Activated CD4-positive, alpha-beta T cell treated with anti-CD3 and anti-CD28 coated beads, Interleukin-2, amount 50 U/mL, for 48 hours (primary cell): ENCODE data around the gene DDX4.
"Not testable (repeated sequence)": the region's sequence is repeated elsewhere in the genome, so short reads cannot be mapped to it uniquely, and the experiment has no call there.

Experiments
- DNase-seq, 2 experiments: peaks; one replicate each; pipeline ENCODE4 v3.0.0-alpha.2; 2020

The DDX4 gene

DNA sequence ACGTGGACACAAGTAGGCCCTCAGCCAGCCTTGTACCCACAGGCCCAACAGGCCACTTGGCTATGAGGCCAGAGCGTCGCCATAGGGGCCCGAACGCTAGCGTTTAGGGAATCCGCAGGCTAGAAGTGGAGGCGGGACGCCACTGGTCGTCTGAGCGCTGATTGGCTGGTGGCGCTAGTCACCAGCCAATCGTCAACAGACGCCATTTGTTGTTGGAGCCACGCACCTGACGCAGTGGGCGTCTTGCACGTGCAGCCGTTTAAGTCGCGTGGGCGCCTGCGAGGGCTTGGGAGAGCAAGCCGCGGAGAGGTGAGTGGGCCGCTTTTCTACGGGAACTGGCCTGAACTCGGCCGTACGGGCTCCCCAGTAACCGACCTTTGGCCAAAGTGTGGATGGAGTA, at the start of gene DDX4:
Gene DDX4 (plus strand): TSS at position 269 of the 400 bp plus-strand sequence. CDS start 903 bp downstream, outside the sequence.
- DNase-seq = no peak

DNA sequence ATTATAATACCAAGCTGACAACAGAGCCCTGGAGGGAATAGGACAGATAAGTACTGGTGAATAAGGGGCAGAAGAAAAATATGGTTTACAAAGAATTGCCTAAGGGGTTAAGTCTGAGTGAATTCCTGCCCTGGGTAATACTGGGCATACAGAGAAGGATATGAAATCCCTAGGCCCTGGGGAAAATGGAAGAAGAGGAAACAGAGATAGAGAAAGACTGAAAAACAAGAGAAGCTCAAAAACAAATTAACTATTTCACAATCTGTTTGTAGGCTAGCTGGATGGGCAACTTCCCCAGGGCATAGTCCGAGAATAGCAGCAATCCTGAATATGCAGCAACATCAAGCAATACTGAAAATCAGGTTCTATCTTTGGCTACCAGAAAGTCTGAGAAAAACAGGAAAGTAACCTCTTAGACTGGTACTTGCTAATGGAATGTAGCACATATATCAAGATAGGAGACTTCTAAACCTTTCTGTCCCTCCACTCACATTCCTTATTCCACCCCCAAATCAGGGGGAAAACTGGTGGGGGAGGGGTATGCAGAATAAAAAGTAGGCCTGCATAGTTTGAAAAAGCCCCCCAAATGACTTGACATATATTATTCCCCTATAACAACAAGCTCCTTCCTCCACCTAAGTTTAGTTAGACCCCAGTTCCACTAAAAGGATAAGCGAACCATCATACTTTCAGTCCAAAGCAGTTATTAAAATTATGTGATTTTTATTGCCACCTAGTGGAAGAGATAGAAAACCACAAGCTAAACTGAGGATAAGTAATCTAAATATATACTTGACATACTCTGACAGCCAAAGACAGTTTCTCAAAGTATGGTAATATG, 46.4 kb upstream of the DDX4 start:
- no peak for DNase-seq

DNA sequence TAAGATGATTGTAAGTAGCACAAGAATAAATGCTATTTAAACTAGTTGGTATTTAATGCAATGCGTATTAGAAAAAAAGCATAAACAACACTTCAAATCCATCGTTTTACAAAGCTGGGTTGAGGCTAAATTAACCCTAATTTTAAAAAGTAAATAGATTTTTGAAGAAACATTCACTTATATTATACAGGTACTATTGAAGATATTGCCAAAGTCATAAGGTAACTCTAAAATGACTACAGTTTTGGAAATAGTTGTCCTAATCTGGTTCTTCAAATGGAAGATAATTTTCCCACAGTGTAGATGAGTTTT, 45.8 kb upstream of the DDX4 start:
- no peak for DNase-seq

DNA sequence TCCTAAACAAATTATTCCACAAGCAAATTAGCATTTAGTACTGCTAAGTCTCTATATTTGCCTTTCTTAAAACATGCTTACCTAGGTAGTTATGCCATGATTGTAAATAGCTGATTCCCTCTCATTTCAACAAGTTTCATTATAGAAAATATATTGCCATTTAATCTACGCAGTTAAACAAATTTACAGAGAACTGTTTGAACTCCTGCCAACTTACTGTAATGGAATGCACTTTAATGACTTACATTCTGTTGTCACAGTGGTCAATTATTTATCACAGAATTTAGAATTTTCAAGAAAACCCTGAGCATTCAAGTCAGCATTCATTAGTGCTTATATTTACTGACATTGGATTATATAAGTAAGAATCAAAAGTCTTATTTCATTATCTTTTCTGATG, 45.4 kb upstream of the DDX4 start:
- DNase-seq = no peak

DNA sequence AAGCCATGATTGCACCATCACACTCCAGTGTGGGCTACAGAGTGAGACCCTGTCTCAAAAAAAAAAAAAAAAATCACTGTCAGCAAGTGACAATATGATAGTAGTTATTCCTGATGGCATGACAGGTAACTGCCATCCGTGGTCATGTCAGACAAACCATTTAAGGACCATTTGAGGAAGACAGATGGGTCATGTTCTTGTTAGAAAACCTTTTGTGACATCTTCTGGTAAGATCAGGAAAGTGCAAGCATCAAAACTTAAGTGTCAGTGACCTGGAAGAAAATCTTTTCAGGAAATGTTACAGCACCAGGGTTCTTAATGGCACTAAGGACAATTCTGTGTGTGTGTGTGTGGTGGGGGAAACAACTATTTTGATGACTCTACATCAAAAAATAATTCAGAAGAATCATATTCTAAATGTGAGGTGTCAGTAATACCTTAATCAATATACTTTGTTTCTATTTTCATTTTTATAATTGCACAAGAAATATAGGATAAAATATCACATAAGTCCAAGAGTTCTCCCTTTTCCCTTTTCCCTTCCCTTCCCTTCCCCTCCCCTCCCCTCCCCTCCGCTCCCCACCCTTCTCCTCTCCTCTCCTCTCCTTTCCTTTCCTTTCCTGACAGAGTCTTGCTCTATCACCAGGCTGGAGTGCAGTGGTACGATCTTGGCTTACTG, 43.6 kb upstream of the DDX4 start:
- no peak for DNase-seq

DNA sequence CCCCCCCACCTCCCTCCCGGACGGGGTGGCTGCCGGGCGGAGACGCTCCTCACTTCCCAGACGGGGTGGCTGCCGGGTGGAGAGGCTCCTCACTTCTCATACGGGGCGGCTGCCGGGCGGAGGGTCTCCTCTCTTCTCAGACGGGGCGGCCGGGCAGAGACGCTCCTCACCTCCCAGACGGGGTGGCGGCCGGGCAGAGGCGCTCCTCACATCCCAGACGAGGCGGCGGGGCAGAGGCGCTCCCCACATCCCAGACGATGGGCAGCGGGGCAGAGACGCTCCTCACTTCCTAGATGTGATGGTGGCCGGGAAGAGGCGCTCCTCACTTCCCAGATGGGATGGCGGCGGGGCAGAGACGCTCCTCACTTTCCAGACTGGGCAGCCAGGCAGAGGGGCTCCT, 41.2 kb upstream of the DDX4 start:
- DNase-seq = not testable (repeated sequence)

DNA sequence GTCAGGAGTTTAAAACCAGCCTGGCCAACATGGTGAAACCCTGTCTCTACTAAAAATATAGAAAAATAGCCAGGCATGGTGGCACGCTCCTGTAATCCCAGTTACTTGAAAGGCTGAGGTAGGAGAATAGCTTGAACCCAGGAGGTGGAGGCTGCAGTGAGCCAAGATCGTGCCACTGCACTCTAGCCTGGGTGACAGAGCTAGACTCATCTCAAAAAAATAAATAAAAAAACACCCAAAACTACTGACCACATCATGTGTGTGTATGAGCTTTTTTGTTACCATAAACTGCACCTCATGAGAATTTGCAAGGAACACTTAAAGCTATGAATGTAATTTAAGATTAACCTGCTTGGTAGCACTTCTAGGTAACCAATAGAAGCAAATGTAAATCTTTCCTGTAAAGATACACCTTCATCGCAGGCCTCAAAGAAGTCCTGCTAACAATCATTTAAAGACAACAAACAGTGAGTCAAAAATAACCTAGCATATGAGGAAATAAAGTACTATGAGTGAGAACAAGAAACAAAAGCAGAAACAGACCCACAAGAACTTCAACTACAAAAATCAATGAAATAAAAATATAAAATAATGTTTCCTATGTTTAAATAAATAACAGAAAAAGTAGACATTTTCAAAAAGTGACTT, 38.7 kb upstream of the DDX4 start:
- DNase-seq = no peak

DNA sequence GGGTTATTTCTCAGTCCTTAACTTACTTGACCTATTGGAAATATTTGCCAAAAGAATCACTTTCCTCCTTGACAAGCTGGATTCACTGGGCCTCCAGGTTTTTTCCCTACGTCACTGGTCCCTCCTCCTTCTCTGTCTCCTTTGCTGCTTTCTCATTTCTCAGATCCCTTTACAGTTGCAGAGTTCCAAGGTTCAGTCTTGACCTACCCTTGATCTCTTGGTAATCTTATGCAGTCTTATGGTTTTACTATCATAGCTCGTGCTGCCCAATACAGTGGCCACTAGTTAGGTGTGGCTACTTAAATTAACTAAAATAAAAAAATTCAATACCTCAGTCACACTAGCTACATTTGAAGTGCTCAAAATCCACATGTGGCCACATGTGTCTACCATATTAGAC, 37.1 kb upstream of the DDX4 start:
- DNase-seq = no peak

DNA sequence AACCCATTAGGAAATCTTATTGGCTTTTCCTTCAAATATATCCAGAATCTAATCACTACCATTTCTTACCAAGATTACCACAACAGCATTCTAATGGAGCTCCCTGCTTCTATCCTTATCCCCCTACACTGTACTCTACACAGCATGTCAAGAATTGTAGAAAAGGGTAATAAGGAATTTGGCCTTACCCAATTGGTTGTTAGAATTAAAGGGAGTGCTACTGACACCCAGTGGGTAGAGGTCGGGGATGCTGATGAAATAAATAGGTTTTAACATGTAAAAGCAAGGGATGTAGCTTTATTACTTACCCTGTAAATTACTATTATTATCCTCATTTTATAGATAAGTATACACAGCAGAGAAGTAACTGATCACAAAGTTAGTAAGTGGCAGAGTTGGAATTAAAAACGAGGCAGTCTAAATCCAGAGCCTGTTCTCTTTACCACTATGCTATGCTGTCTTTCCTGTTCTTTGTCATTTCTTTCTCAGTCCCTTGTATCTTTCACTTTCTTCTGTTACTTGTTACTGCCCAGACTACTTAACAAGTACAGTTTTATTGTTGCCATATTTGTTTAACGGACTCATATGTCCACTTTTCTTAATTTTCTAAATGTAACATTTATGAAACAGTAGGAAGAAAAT, 36.3 kb upstream of the DDX4 start:
- no peak for DNase-seq

DNA sequence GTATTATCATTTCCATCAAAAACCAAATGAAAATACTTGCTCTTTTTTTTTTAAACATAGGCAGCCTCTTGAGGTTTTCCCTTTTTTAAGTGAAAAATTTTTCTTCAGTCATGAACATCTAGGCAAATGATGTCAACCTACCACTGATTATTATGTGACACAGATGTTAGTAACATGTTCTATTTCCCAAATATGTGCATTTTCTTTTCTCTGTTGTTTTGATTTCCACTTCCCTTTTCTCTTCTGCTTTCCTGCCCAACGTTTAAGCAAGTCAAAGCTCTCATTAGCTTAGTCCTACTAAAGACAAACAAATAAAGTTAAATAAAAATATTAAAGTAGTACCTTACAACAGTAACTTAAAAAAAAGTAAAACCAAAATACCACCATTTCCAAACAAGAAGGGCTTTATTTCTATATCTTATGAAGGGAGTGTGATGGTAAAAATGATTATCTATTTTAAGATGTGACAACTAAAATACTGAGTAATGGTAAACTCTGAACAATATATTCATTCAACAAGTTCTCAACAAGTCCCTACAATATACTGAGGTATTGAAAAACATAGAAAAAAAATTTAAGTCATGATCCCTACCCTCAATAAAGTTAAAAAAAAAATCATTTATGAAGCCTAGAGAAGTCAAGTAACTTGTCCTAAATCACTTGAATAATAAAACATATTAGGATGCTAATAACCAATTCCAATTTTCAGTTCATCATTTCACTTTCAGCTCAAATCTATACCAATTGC, 35.1 kb upstream of the DDX4 start:
- DNase-seq = no peak

DNA sequence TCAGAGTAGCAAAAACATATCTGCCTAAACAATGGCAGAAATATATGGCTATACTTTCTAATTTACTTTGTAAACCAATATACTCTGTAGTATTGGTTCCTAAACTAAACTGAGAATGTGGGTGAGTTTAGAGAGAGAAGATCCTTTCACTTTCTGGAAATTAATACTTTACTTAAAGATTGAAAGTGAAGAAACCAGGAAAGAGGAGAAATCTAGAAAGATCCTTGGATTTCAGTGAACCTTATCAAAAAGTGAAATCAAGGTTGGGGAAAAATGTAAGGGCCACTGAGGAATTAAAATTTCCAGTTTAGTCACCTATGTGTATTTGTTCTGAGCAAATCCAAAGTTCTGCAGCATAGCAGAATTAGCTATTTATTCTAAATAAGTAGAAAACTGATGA, 31.6 kb upstream of the DDX4 start:
- no peak for DNase-seq

DNA sequence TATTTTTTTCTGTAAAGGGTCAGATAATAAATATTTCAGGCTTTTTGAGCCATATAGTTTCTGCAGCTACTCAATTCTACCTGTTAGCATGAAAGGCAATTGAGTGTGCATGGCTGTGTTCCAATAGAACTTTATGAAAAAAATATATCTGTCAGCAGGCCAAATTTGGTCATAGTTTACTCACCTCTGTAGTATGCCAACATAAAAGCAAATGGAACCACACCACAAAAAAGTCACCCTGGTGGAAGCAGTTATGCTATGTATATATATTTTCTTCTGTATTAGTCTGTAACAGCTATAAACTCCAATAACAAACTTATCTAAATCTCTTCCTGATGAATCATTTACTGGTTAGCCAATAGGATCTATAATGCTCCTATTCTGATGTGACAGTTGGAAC, 29.1 kb upstream of the DDX4 start:
- no peak for DNase-seq

DNA sequence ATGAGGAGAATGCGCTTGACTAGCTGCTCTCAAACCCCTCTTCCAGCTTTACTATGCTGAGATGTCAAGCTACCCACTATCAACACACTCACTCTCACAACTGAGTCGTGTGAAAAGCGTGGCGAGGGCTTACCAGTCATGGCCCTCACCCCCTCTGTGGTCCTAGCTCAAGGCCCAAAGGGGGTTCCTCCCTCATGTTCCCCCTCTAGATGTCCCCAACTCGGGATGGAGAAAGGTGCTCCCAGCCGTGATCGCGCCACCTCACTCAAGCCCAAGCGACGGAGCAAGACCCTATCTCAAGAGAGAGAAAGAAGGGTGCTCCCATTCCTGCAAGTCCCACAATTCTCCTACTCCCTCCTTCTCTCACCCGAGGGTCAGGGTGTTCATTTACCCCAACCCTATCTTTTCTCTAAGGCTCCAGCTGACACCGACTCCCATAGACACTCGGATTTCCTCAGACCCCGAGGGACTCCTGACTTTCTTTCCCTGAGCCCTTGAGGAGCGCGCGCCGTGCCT, 26.3 kb upstream of the DDX4 start:
- DNase-seq = peak; percentile 5 to 10

DNA sequence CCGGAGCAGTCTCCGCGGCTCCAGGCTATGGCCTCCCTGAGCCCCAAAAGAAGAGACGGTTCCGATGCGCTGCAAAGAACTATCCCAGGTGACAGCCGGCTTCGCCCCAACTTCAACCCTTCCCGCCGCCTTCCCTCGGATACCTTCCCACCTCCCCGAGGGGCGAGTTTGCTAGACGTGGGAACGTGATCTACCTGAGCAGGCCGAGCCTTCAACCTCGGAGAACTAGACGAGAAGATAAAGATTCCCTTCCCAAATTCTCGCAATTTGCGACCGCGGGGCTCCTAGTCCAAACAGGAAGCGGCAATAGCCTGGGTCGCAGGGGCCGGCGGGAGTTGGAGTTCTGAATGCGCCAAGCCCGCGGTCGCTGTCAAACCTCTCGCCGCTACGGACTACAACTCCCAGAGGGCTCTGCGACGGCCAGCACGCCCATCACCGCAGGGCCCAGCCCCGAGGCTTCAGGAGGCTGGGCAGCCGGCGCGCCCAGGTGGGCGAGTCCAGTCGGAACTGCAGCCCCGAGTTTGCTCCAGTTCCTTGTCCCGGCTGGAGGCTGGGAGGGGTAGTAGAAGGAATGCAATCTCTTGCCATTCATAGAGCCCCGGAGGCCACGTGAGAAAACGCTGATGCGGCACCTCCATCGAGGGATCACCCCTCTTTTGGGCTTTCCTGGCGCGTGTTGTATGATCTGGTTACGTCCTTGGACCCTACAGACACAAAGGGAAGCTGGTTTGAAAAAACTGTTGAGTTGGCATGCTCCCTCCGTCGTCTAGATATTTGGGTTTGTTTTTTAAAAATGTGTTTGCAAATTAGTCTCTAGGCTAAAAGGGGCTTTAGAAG, 25.6 kb upstream of the DDX4 start, which contains the start of gene SLC38A9:
Gene SLC38A9 (minus strand): TSS at position 302 of the 837 bp plus-strand sequence. CDS start 14,366 bp downstream, outside the sequence.
- DNase-seq = peak; percentile 93 to 95

DNA sequence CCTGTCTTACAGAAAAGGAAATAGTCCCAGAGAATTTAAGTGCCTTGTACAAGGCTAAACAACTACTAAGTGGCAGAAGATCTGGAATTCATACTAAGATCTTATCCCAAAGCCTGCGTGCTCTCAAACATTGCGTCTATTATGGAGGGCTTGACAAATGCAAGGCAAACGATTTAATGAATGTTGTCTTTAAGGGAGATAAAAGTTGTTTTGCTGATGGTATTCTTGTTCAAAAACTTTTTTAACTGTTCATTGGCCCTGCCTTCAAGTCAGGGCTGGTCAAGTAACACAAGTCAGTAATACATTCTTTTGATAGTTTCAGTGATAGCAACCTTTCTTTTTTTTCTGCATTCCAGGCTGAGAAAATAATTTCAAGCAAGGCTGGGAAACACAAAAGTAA, 24.0 kb upstream of the DDX4 start:
- no peak for DNase-seq

DNA sequence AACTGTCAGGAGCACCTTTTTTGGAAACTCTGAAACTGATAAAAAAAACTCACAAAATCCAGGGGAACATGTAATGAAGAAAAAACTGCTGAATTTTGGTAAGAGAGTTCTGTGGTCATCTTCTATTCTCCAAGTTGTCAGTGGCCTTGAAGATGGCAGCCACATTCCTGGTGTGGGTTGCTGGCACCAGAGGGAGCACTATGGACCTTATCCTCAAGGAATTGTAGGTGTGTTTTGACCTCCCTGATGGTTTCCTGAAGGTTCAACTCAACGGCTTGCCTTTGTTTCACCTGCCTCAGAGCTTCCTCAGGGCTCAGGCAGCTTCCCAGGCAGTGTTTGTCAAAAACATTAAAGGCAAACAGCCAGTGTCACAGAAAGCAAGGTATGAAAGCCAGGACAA, 23.5 kb upstream of the DDX4 start:
- DNase-seq = no peak

DNA sequence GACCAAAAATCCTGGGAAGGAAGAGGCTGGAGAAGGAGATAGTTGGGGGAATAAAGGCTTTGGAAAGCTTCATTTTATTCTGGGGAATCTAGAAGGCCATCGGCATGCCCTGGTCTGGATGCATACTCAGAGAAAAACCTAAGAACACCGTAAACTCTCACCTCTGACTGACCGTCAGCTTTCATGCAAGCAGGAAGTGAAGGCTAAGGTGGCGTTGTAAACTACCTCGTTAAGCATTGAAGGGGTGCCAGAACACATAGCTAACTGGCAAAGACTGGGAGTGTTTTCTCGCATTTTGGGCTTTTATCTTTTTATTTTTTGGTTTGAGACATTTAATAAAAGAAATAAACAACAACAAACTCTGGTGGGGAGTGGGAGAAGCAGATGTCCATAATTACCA, 23.1 kb upstream of the DDX4 start:
- DNase-seq = no peak

DNA sequence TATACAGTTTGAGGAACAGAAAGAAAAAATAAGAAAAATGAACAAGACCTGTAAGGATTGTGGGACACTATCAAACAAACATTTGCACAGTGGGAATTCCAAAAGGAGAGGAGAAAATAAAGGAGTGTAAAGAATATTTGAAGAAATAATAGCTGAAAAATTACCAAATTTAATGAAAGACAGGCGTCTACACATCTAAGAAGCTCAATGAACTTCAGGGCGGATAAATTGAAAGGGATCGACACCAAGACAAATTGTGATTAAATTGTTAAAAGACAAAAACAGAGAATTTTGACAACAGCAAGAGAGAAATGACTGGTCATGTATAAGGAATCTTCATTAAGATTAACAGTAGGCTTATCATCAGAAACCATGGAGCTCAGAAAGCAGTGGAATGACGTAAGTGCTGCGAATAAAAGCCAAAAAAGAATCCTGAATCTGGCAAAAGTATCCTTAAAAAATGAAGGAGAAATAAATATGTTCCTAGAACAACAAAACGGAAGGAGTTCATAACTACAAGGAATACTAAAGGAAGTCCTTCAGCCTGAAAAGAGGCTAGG, 22.3 kb upstream of the DDX4 start:
- no peak for DNase-seq

DNA sequence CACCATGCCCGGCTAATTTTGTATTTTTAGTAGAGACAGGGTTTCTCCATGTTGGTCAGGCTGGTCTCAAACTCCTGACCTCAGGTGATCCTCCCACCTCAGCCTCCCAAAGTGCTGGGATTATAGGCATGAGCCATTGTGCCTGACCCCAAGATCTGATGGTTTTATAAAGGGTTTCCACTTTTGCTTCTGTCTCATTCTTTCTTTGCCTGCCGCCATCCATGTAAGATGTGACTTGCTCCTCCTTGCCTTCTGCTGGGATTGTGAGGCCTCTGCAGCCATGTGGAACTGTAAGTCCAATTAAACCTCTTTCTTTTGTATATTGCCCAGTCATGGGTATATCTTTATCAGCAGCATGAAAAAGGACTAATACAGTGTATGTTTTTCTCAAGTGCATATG, 18.8 kb upstream of the DDX4 start:
- not testable (repeated sequence) for DNase-seq

DNA sequence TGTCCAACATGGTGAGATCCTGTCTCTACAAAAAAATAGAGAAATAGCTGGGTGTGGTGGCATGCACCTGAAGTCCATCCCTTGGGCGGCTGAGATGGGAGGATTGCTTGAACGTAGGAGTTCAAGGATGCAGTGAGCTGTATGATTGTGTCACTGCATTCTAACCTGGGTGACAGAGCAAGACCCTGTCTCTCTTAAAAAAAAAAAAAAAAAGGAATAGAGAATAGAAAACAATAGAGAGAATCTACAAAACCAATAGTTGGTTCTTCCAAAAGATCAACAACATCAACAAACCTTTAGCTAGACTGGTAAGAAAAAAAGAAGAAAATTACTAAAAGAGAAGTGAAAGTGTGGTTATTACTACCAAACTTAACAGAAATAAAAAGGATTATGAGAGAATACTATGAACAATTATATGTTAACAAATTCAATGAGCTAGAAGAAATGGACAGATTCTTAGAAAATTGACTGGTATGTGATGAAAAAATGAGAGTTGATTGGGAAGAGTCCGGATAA, 17.6 kb upstream of the DDX4 start:
- DNase-seq = no peak

DNA sequence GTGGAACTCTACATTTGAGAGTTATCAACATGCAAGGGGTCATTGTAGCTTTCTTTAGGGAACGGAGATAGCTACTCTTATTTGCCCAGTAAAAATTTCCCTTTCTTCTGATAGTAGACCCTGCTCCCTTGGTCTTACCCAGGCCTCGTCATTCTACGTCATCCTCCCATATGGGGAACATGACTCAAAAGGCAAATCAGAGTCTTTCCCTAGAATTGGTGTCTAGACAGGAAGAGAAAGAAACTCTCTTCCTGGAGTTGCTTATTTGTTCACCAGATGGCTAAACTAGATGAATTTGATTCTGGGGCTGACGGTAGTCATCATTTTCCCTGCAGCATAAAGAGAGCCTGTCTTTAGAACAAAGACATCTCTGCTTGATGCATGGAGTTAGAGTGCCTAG, 13.6 kb upstream of the DDX4 start:
- DNase-seq = no peak
